GM21786 (cell line): Measurements from ENCODE around the gene POTEM.
"Not testable (repeated sequence)": the region's sequence is repeated elsewhere in the genome, so short reads cannot be mapped to it uniquely, and the experiment has no call there.

ENCODE experiments used
- ATAC-seq: cut with Tn5 transposase; IDR thresholded peaks from one replicate; pipeline ENCODE4 v1.9.1; 2021; ENCODE audit not compliant: unreplicated experiment

POTEM gene

GRCh38 chr14:19036811-19037382 is 69.7 kb downstream of the POTEM start:
- ATAC-seq = not testable (repeated sequence)

GRCh38 chr14:19038060-19038664 is 70.9 kb downstream of the POTEM start:
- not testable (repeated sequence) for ATAC-seq

- not testable (repeated sequence) for ATAC-seq
These were observed 71.6 kb downstream of the POTEM start for GRCh38 chr14:19038785-19039184.

- ATAC-seq = not testable (repeated sequence)
These were observed 76.2 kb downstream of the POTEM start for GRCh38 chr14:19043384-19043783.
